GM19397 (cell line): ENCODE measurements around the gene SESN3.
"Not testable (repeated sequence)": the region's sequence is repeated elsewhere in the genome, so short reads cannot be mapped to it uniquely, and the experiment has no call there.

Experiments used
- ATAC-seq: cut with Tn5 transposase; IDR thresholded peaks from one replicate; pipeline ENCODE4 v1.9.1; 2021; ENCODE audit warnings: mild to moderate bottlenecking, moderate library complexity; ENCODE audit not compliant: unreplicated experiment

The SESN3 gene

DNA sequence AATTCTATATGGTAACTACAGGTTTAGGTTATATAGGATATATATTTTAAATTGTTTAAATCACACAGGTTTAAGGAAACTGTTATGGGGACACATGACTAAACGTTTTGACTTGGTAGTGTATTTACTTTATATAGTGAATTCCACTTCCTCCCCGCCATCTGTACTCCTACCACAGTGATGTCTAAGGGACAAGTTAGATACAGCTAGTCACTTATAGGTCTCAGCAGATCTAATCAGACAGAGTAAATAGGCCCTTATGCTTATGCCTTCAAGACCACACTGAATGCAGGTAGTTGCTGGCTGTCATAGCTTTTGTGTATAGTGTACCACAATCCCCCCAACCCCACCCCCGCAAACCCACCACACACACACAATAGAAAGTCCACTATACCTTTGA lies 8.2 kb downstream of the SESN3 start:
- ATAC-seq = no peak

DNA sequence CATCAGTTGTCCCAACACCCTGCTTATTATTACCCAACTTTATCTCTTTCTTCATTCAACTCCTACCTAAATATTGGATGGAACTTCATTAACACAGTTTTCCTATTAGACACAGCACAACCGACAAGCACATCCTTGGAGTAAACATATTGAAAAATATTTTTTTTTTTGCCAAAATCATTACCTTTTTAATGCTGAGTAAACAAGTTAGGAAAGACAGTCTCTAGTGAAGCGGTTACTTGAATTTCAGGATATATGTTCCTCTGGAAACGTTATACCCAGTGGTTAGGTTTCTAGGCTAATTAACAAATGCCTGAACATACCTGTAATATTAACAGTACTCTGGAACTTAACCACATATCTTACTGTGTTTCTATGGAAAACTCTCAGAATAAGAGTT lies 11.4 kb downstream of the SESN3 start:
- no peak for ATAC-seq

DNA sequence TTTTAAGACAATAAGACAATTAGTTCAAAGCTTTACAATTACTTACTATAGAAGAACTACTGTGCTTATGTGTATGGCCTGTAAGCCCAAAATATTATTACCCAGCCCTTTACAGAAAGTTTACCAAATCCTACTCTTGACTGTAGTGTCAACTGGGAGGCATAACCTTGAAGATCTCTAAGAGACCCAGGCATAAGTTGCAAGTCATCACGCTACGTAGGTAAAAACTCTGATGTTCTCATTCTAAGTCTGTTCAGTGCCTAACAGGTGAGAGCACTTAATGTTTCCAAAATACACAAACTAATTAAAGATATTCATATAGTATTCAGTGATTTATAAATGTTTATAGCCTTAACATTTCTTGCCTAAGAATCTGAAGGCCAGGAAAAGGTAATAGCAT lies 12.9 kb downstream of the SESN3 start:
- ATAC-seq = no peak

DNA sequence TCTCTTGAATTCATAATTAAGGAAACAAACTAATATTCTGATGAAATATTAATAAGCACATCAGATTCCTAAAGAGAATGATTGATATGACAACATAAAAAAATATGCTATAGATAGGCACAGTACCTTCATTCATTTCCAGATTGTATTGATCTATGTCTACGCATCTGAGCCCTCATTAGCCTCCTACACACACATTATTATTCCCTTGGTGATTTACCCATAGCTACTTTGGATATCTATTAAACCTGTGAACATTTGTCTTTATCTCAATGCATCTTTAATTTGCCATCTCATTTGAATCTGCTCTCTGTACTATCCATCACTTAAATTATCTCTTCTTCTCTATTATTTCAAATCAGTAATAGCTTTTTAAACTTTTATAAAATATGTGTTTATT lies 18.4 kb downstream of the SESN3 start:
- ATAC-seq = no peak

DNA sequence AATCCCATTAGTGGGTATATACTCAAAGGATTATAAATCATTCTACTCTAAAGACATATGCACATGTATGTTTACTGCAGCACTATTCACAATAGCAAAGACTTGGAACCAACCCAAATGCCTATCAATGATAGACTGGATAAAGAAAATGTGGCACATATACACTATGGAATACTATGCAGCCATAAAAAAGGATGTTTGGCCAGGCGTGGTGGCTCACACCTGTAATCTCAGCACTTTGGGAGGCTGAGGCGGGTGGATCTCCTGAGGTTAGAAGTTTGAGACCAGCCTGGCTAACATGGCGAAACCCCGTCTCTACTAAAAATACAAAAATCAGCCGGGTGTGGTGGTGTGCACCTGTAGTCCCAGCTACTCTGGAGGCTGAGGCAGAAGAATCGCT lies 21.5 kb downstream of the SESN3 start:
- not testable (repeated sequence) for ATAC-seq

DNA sequence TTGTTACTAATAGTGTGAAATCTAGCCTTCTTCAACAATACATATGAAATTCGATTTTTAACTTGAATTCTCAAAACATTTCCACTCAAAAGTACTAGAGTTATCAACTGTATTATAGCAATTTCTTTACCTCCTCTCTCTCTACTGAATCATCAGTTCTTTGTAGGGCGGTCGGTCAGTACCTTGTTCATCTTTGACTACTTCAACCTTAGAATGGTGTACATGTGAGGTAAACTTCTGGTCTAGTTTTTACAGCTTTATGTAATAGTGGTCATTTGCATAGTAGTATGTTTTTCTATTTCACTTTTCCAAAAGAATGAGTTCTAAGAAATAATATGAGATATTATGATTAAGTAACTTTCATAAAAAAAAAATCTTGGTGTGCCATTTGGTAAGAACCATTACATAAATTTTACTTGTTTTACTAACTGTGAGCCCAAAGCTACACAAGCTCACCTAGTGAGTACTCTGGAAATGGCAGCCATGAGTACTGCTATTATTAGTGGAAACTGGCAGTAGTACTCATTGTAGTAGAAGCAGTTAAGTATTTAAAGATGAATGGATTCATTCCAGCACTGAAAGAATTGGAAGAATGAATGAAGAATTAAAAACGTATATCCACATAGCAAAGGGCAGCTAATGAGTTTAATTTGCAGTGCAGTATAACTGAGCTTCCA lies 30.1 kb downstream of the SESN3 start:
- no peak for ATAC-seq

DNA sequence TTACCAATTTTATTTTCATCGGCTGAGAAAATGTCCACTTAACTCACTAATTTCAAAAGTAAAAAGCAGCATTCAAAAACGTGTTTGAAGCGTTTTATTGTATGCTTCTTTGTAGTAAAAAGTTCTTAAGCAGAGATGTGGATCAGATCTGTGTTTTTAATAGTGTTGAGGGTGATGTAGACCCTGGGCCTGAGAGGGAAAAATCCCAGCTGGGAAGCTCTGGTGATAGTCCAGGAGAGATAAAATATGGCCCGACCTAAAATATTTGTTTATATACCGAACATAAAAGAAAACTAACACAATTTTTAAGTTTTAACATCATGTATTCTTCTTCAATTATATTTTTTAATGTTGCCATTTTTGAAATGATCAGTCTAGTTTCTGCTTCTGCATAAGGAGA lies 35.2 kb downstream of the SESN3 start:
- no peak for ATAC-seq

DNA sequence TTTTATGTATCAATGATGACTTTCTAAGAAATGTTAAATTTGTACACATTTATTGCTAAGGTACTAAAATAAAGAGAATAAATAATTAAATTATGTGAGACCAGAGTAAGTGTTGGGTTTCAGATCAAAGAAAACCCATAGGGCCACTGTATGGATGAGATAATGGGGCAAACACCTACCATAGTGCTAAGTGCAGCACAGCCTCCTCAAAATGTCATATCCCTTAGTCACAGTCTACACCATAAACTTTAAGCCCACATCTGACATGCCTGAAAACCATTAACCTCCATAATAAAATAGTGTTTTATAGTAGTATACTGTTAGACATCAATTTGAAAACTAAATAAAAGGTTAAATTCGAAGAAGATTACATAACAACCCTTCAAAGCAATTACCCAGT lies 37.5 kb downstream of the SESN3 start:
- ATAC-seq = no peak

DNA sequence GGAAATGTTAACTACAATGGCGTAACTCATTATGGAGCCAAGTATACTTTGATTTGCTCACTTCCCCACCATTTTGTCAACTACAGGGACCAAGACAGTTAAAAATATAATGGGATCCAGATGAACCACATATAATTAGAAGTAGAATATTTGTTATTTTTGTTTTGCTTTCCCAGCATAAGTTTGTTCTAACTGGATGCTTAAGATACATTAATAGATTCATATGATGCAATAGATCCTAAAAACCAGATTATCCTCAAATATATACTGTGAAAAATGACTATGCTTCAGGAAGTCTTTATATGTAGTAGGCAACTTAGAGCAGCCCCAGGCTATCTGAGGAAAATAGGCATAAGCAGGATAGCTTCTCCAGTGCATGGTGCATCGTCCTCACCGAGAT lies 38.3 kb downstream of the SESN3 start:
- ATAC-seq = no peak

DNA sequence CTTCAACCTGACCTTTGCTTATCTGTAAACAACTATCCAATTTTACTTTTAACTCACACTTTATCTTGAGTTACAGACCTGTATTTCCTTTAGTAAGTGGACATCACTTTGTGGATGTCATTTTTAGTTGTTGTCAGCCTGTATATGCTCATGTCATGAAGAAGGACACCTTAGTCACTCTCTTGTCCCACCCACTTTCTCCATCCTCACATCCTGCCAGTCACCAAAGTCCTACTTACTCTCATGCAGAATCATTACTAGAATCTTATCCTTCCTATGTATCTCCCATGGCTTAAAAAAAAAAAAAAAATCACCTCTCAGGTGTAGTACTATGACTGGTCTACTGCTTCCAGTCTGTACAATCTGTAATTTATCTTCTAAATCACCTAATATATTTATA lies 43.3 kb downstream of the SESN3 start:
- ATAC-seq = no peak

DNA sequence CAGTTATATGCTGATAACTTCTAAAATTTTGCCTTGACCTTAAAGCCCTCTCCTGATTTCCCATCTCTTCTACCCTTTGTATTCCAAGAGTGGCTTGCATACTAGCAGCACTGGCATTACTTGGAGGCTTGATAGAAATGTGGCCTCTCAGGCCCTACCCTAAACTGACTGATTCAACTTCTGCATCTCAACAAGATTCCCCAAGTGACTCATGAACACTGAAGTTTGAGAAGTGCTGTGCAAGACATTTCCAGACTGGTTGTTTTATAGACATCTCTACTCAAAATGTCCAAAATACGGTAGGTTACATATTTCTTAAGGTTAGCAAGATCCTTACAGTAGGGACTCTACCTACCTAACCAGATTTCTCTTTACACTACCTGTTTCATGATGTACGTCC lies 48.6 kb downstream of the SESN3 start:
- no peak for ATAC-seq

DNA sequence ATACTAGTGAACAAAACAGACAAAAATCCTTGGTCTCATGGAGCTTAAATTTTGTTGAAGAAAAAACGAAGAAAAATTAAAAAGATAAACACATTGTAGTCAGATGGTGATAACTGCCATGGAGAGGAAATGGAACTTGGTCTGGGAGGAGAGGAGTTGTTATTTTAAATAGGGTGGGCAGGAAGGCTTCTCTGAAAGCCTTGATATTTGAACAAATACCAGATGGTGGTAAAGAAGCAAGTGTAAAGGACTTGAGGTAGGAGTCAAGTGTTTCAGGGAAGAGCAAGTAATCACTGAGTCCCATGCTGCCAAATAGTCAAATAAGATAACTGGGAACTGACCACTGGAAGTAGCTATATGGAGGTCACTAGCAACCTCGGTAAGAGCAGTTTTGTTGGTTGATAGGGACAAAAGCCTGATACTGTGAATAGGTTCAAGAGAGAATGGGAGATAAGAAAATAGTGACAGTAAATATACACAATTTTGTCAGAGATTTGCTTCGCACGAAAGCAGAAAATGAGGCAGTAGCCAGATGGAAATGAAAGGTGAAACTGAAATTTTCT lies 55.1 kb downstream of the SESN3 start:
- ATAC-seq = no peak

DNA sequence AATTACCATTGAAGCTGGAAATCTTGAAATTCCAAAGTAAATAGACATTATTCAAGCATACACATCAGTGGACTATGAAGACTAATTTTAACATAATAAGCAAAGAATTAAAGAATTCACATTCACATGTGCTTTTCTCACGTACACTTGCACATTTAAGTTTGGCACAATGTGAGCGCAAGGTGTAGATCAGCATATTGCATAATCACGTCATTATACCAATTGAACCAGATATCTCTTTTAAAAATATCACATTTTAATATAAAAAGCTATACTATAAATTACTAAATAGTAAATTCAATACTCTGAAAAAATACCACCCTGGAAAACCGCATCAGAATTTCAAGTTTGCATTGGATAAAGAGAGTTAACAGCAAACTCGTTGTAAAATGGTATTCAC lies 60.7 kb downstream of the SESN3 start:
- no peak for ATAC-seq

DNA sequence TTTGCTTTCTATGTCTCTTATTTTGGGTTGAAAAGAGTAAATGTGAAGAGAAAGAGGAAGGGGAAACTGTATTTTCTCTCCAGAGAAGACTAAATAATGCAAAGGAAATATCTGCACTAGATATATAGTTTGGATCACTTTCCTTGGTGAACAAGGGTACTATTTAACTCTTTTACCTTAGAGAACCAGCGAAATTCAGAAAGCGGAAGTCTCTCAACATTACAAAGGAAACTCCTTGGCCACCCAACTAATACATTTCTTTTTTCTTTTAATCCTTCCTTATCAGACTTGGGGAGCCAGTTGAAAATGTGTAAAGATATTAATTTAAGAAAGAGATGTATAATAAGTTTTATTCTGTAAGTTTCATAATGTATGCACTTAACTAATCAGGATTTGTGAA lies 64.2 kb downstream of the SESN3 start:
- no peak for ATAC-seq

DNA sequence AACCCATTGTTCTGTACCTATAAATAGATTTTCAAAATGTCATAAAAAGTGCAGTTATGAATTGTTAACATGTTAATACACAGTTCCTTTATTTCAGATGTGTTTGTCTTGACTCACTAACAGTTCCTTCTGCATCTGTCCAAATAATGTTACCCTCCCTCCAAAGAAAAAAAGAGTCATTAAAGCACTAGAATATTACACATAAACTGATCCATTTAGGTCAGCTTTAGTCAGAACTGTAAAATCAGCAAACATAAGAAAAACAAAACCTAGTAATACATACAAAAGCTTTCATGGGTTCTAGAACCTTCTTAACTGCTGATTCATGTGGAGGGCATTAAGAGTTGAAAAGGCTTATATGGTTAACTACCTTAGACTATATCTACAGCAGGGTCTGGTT lies 65.4 kb downstream of the SESN3 start:
- no peak for ATAC-seq

DNA sequence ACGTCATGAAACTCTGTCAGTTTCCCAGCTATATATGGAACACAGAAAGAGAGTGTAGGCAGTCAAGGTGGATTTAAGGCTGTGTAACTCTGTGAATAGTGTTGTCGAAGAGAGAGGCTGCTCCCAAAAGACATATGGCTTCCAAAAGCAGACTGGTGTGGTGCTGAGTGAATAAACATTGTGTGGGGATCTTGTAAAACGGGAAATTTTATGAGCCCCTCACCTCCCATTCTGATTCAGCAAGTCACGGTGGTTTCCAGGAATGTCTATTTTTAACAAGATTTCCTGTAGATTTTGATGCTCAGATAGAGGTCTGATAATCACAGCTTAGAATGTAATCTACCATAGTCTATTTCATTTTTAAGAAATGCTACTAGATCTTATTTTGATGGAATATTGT lies 67.9 kb downstream of the SESN3 start:
- no peak for ATAC-seq

DNA sequence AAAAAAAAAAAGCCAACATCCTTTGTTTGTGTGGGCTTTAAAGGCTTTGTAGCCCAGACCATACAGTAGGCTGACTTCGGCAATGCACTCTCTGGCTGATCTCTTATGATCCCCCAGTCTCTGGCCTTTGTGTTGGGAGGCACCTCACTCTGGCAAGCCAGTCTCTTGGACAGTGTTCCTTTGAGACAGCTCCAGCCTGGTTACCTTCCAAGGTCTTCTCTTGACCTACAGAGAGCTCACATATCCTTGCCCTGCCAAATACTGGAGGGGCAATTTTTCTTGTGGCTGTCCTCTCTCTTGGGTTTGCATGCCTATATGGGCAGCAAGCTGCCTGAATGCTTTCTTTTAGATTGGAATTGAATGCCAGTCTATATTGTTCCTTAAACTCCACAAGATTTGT lies 69.8 kb downstream of the SESN3 start:
- no peak for ATAC-seq

DNA sequence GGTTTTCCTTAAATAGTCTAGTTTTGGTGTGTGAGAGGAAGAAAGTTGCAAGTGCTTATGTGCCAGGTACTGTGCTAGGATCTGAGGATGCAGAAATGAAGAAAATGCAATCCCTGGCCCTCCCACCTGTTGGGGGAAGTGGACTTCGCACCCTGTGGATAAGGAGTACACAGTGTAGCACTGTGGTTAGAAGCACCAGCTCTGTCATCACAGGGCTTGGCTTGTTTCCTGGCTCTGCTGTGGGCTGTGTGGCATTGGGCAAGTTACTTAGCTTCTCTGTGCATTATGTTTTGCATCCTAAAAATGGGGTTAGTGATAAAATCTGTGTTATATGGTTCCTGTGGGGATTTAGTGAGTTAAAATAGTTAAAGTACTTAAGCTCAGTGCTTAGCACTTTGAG lies 73.2 kb downstream of the SESN3 start:
- no peak for ATAC-seq

DNA sequence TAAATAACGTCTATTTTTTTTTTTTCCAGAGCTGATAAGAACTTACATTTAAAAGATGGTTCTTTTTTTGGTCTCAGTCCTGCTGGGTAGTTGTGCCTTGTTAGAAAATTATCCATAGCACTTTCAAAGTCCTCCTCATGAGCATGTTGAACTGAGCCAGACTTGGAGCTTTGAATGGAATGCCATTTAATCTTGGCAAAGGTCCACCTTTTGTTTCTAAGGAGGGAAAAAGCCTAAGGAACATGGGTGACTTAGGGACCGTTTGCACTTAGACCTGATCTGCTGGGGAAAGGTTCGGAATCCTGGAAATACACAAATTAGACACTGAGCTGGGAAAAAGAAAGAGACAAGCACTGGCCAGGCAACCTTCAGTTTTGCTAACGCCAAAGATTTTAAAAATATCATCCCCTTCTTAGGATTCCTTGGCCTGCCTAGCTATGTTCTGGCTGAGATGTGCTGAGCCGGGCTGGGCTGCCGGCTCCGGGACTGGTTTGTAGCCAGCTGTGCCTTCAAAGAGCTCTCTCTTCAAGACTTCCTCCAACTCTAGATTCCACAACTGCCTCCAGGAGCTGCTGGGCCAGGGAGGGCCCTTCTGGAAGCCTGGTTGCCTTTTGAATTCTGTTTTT lies 74.0 kb downstream of the SESN3 start:
- no peak for ATAC-seq

DNA sequence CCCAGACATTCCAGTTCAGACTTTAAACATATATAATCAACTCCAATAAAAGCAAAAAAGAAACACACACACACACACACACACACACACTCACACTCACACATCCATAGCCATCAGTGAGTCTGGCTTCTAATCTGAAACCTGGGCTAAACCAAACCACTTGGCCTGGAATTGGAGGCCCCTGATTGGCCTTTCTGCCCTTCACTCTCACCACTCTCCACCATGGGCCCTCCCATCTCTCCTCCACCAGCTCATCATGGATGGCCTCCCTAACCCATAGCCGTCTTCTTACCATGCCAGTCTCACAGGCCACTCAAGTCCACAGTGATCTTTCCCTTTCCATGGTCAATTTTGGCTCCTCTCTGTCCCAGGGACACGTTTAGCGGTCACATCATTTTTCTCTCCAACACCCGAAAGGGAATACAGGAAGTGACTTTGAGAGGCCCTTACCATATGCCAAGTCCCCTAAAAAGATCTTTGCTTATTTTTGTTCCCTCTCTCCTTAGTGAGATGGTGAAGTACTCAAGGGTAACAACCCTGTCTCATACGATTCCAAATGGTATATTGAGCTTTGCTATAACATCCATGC lies 74.8 kb downstream of the SESN3 start:
- no peak for ATAC-seq

DNA sequence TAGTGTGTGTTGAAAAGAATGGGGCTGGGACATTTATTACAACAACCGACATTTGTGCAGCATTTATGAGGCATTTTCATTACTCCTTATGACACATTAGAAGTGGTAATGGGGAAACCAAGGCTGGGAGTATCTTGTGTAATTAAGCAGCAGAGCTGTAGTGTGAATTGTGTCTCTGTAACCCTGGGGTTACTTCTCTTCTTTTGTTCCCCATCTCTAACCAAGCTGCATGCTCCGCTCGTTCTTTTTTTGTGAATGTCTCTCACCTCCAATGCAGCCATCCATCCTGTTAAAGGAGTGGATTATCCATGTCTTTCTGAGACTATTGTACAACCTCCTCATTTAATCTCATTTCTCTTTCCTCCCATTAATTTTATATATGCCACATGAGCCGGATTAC lies 75.6 kb downstream of the SESN3 start:
- no peak for ATAC-seq

DNA sequence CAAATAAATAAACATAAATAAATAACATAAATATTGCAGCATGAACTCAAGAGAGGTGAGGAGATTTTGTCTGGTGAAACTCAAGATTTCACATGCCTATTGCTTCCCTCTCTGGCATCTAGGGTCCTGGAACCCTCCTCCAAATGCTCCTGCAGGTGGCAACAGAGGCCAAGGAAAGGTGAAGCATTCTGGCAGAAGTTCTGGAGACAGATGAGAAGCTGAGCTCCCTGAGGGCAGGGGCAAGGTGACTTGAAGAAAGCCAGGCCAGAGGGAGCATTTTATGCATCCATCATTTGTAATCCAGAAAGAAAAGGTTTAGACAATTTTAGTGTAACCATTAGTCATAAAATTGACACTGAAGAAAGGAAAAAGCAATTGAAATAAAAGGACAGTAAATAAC lies 76.5 kb downstream of the SESN3 start:
- ATAC-seq = no peak
